CD8-positive, alpha-beta memory T cell (primary cell): ENCODE measurements around the gene KIF24. TPM values are rescaled to one million over a fixed set of nuclear protein-coding genes. Genes with fewer than 3 reads are reported as not detected.

Source experiments
- CTCF ChIA-PET: fragments of 350-600 bp; sonication (Branson Sonifier 250); formaldehyde crosslinking; loops from one replicate; lab custom pipeline; 2021; ENCODE audit warnings: antibody characterized with exemption; lab: Charles Lee
- POLR2A ChIA-PET: fragments of 350-600 bp; sonication (Branson Sonifier 250); formaldehyde crosslinking; loops from one replicate; lab custom pipeline; 2021; ENCODE audit warnings: antibody characterized with exemption; lab: Charles Lee
- DNase-seq, 5 donors: peaks; one replicate each; pipeline versions ENCODE4 v3.0.0 to v3.0.0-alpha.2; 2020 to 2022; ENCODE audit warnings: mixed read lengths in 1 of 5
- H3K27ac ChIP-seq: one replicate; pipeline ENCODE4 v1.7.0; 2013; ENCODE audit warnings: low read depth, mild to moderate bottlenecking, low read length, moderate library complexity
- H3K27me3 ChIP-seq: 2 replicates; pipeline ENCODE4 v1.7.0; 2013; ENCODE audit warnings: low read length, mild to moderate bottlenecking; ENCODE audit not compliant: insufficient read depth, poor library complexity, severe bottlenecking
- H3K36me3 ChIP-seq: 2 replicates; pipeline ENCODE4 v1.7.0; 2013; ENCODE audit warnings: mild to moderate bottlenecking, low read length, moderate library complexity; ENCODE audit not compliant: insufficient read depth
- H3K4me1 ChIP-seq: 2 replicates; pipeline ENCODE4 v1.7.0; 2013; ENCODE audit warnings: mild to moderate bottlenecking, low read length, moderate library complexity; ENCODE audit not compliant: insufficient read depth
- H3K4me3 ChIP-seq: 2 replicates; pipeline ENCODE4 v1.7.0; 2013; ENCODE audit warnings: mild to moderate bottlenecking, low read length
- H3K9me3 ChIP-seq: 2 replicates; pipeline ENCODE4 v1.7.0; 2013; ENCODE audit warnings: mild to moderate bottlenecking, low read length
- H3K27ac Mint-ChIP-seq, 8 donors: one replicate each; pipeline ENCODE4 v1.8.0; 2020 to 2021; ENCODE audit warnings: mixed read lengths in 8 of 8, mild to moderate bottlenecking in 6 of 8, inconsistent platforms in 3 of 8, moderate library complexity in 3 of 8
- H3K27me3 Mint-ChIP-seq, 2 donors: one replicate each; pipeline ENCODE4 v1.8.0; 2020 to 2021; ENCODE audit warnings: mixed read lengths in 2 of 2, mild to moderate bottlenecking in 1 of 2, moderate library complexity in 1 of 2
- H3K36me3 Mint-ChIP-seq, 3 donors: one replicate each; pipeline ENCODE4 v1.8.0; 2020 to 2021; ENCODE audit warnings: mixed read lengths in 3 of 3, inconsistent platforms in 1 of 3, mild to moderate bottlenecking in 1 of 3
- H3K4me1 Mint-ChIP-seq, 3 donors: one replicate each; pipeline ENCODE4 v1.8.0; 2020 to 2021; ENCODE audit warnings: mixed read lengths in 3 of 3, inconsistent platforms in 1 of 3, mild to moderate bottlenecking in 1 of 3
- H3K4me3 Mint-ChIP-seq, 7 donors: one replicate each; pipeline ENCODE4 v1.8.0; 2020 to 2021; ENCODE audit warnings: mixed read lengths in 7 of 7, mild to moderate bottlenecking in 6 of 7, moderate library complexity in 4 of 7, inconsistent platforms in 2 of 7
- H3K9me3 Mint-ChIP-seq, 5 donors: one replicate each; pipeline ENCODE4 v1.8.0; 2020 to 2022; ENCODE audit warnings: mixed read lengths in 5 of 5, mild to moderate bottlenecking in 3 of 5, moderate library complexity in 2 of 5, inconsistent platforms in 1 of 5
- polyA plus RNA-seq: library from polyadenylated mRNA; unstranded; fragments of 300-500 nt; fragmentation: Illumina TruSeq; gene quantifications from one replicate; pipeline ENCODE4 v1.2.3, GENCODE V29; 2021
- total RNA-seq, 2 experiments: library from RNA; stranded (reverse); gene quantifications; one replicate each; pipeline ENCODE4 v1.2.3, GENCODE V29; 2021

KIF24 gene
- total RNA-seq (1 to 10 TPM; 6.0 to 6.7 TPM), polyA plus RNA-seq (not detected)

GRCh38 chr9:34328987-34329832 is at the start of gene KIF24, which contains the start of gene NUDT2:
KIF24 (minus strand) TSS chr9:34329268; CDS start chr9:34311346, 17,922 bp downstream.
NUDT2 (plus strand) TSS chr9:34329569; CDS start chr9:34339040, 9,471 bp downstream.
- Mint-ChIP-seq H3K27ac (peak within 1 kb of the TSS; percentile 91 to 99 (median 97)), H3K4me1 (peaks cover 28 to 40% (median 35%) of the 10 kb centered on the region in 3 donors), H3K36me3 (peaks cover 0 to 11% (median 0%) of the 10 kb centered on the region in 3 donors), H3K9me3 (no peaks in the 10 kb centered on the region), H3K4me3 (peak within 1 kb of the TSS; percentile 88 to 95 (median 94)), H3K27me3 (no peaks in the 10 kb centered on the region)
- H3K4me1 ChIP-seq, result peaks cover 14% of the 10 kb centered on the region
- ChIA-PET POLR2A (no interaction called here), CTCF (no interaction called here)
- no peaks in the 10 kb centered on the region for H3K27me3 ChIP-seq
- H3K27ac ChIP-seq, result peak within 1 kb of the TSS; percentile 97
- H3K36me3 ChIP-seq, result no peaks in the 10 kb centered on the region
- DNase-seq, result peak; percentile 93 to 98 (median 96)
- peak within 1 kb of the TSS; percentile 99 for H3K4me3 ChIP-seq
- no peaks in the 10 kb centered on the region for H3K9me3 ChIP-seq

GRCh38 chr9:34378376-34379060 is 49.5 kb upstream of the KIF24 start:
- Histone ChIP-seq H3K27ac (no peak overlapping the region), H3K4me1 (peaks cover 38% of the 10 kb centered on the region), H3K9me3 (no peaks in the 10 kb centered on the region), H3K4me3 (no peak overlapping the region), H3K36me3 (no peaks in the 10 kb centered on the region), H3K27me3 (no peaks in the 10 kb centered on the region)
- H3K4me3 Mint-ChIP-seq, result peak overlapping the region in 6 of 7 donors; percentile 44 to 78 (median 46)
- ChIA-PET POLR2A (interaction anchor here (0.6 kb wide), 2 partner anchors 46 to 115 kb away, joined by 3 read pairs; no protein-coding TSS in a partner anchor), CTCF (interaction anchor here (0.7 to 9.8 kb wide), 12 partner anchors 16 to 259 kb away, joined by 3 to 73 read pairs (median 4); partner anchors contain the start of genes RPP25L and SIGMAR1)
- H3K27ac Mint-ChIP-seq, result peak overlapping the region in 5 of 8 donors; percentile 13 to 87 (median 41)
- no peaks in the 10 kb centered on the region for H3K27me3 Mint-ChIP-seq
- H3K36me3 Mint-ChIP-seq, result no peaks in the 10 kb centered on the region
- no peaks in the 10 kb centered on the region for H3K9me3 Mint-ChIP-seq
- peaks cover 37 to 56% (median 43%) of the 10 kb centered on the region in 3 donors for H3K4me1 Mint-ChIP-seq
- no peak for DNase-seq

- CTCF ChIA-PET, result interaction anchor here (1.0 to 9.8 kb wide), 7 partner anchors 27 to 260 kb away, joined by 3 to 73 read pairs (median 4); partner anchors contain the start of gene SIGMAR1
- Histone ChIP-seq H3K4me3 (peak overlapping the region; percentile 74), H3K4me1 (peaks cover 38% of the 10 kb centered on the region), H3K27me3 (no peaks in the 10 kb centered on the region), H3K9me3 (no peaks in the 10 kb centered on the region), H3K27ac (no peak overlapping the region), H3K36me3 (no peaks in the 10 kb centered on the region)
- DNase-seq, result no peak
- Mint-ChIP-seq H3K4me1 (peaks cover 37 to 56% (median 43%) of the 10 kb centered on the region in 3 donors), H3K4me3 (peak overlapping the region; percentile 81 to 96 (median 94)), H3K27me3 (no peaks in the 10 kb centered on the region), H3K36me3 (peaks cover 0 to 3% (median 0%) of the 10 kb centered on the region in 3 donors), H3K27ac (peak overlapping the region in 5 of 8 donors; percentile 54 to 96 (median 94)), H3K9me3 (no peaks in the 10 kb centered on the region)
- POLR2A ChIA-PET, result interaction anchor here (0.5 to 1.1 kb wide), 3 partner anchors 81 to 329 kb away, joined by 3 to 4 read pairs (median 3); partner anchors contain the start of genes DNAI1 and FAM219A
Observed at GRCh38 chr9:34377404-34377746, 48.3 kb upstream of the KIF24 start.

- Mint-ChIP-seq H3K4me3 (peak within 1 kb of the TSS; percentile 81 to 96 (median 94)), H3K27ac (peak within 1 kb of the TSS; percentile 84 to 96 (median 95)), H3K9me3 (no peaks in the 10 kb centered on the region), H3K27me3 (no peaks in the 10 kb centered on the region), H3K4me1 (peaks cover 37 to 56% (median 43%) of the 10 kb centered on the region in 3 donors), H3K36me3 (peaks cover 0 to 3% (median 0%) of the 10 kb centered on the region in 3 donors)
- no peaks in the 10 kb centered on the region for H3K27me3 ChIP-seq
- POLR2A ChIA-PET, result interaction anchor here (0.5 to 1.4 kb wide), 5 partner anchors 47 to 329 kb away, joined by 3 to 5 read pairs (median 3); partner anchors contain the start of genes DNAI1 and FAM219A
- H3K27ac ChIP-seq, result peak within 1 kb of the TSS; percentile 64
- H3K36me3 ChIP-seq, result no peaks in the 10 kb centered on the region
- peaks cover 38% of the 10 kb centered on the region for H3K4me1 ChIP-seq
- peak within 1 kb of the TSS; percentile 74 for H3K4me3 ChIP-seq
- DNase-seq, result peak; percentile 94 to 98 (median 96)
- CTCF ChIA-PET, result interaction anchor here (1.0 to 9.8 kb wide), 8 partner anchors 27 to 261 kb away, joined by 3 to 73 read pairs (median 4); partner anchors contain the start of gene SIGMAR1
- H3K9me3 ChIP-seq, result no peaks in the 10 kb centered on the region
Observed at GRCh38 chr9:34376596-34377403, 47.7 kb upstream of the KIF24 start, which contains the start of gene MYORG. MYORG (minus strand) TSS chr9:34376898; CDS start chr9:34372943, 3,955 bp downstream.

GRCh38 chr9:34375901-34376595 is 47.0 kb upstream of the KIF24 start:
- H3K36me3 Mint-ChIP-seq, result peaks cover 0 to 3% (median 0%) of the 10 kb centered on the region in 3 donors
- H3K4me1 Mint-ChIP-seq, result peaks cover 31 to 48% (median 37%) of the 10 kb centered on the region in 3 donors
- CTCF ChIA-PET, result interaction anchor here (0.9 to 9.8 kb wide), 6 partner anchors 28 to 124 kb away, joined by 3 to 73 read pairs (median 3); no protein-coding TSS in a partner anchor
- Histone ChIP-seq H3K27me3 (no peaks in the 10 kb centered on the region), H3K36me3 (no peaks in the 10 kb centered on the region), H3K4me3 (peak overlapping the region; percentile 74), H3K9me3 (no peaks in the 10 kb centered on the region), H3K4me1 (peaks cover 35% of the 10 kb centered on the region), H3K27ac (peak overlapping the region; percentile 64)
- H3K4me3 Mint-ChIP-seq, result peak overlapping the region; percentile 81 to 96 (median 94)
- peak; percentile 40 to 76 (median 57) for DNase-seq
- POLR2A ChIA-PET, result interaction anchor here (0.7 to 1.4 kb wide), 2 partner anchors 46 to 49 kb away, joined by 3 read pairs; no protein-coding TSS in a partner anchor
- H3K27me3 Mint-ChIP-seq, result no peaks in the 10 kb centered on the region
- H3K9me3 Mint-ChIP-seq, result no peaks in the 10 kb centered on the region
- H3K27ac Mint-ChIP-seq, result peak overlapping the region; percentile 84 to 96 (median 95)

- Mint-ChIP-seq H3K27ac (peak overlapping the region; percentile 34 to 96 (median 89)), H3K36me3 (peaks cover 0 to 3% (median 0%) of the 10 kb centered on the region in 3 donors)
- CTCF ChIA-PET, result interaction anchor here (0.7 to 9.8 kb wide), 7 partner anchors 27 to 561 kb away, joined by 3 to 73 read pairs (median 3); no protein-coding TSS in a partner anchor
Observed at GRCh38 chr9:34374905-34375552, 46.0 kb upstream of the KIF24 start.

More at GRCh38 chr9:34374905-34375552, 46.0 kb upstream of the KIF24 start:
- no peak for DNase-seq
- H3K4me1 Mint-ChIP-seq, result peaks cover 24 to 38% (median 28%) of the 10 kb centered on the region in 3 donors
- no peak overlapping the region for H3K27ac ChIP-seq
- no peaks in the 10 kb centered on the region for H3K27me3 ChIP-seq
- H3K4me3 ChIP-seq, result no peak overlapping the region
- no peaks in the 10 kb centered on the region for H3K36me3 ChIP-seq
- peak overlapping the region; percentile 81 to 96 (median 94) for H3K4me3 Mint-ChIP-seq
- peaks cover 27% of the 10 kb centered on the region for H3K4me1 ChIP-seq
- no peaks in the 10 kb centered on the region for H3K9me3 Mint-ChIP-seq
- POLR2A ChIA-PET, result interaction anchor here (1.4 kb wide), 1 partner anchor 45 kb away, joined by 3 read pairs; no protein-coding TSS in a partner anchor
- H3K9me3 ChIP-seq, result no peaks in the 10 kb centered on the region
- no peaks in the 10 kb centered on the region for H3K27me3 Mint-ChIP-seq
